ENCODE measurements around the gene HECTD1.

DNA sequence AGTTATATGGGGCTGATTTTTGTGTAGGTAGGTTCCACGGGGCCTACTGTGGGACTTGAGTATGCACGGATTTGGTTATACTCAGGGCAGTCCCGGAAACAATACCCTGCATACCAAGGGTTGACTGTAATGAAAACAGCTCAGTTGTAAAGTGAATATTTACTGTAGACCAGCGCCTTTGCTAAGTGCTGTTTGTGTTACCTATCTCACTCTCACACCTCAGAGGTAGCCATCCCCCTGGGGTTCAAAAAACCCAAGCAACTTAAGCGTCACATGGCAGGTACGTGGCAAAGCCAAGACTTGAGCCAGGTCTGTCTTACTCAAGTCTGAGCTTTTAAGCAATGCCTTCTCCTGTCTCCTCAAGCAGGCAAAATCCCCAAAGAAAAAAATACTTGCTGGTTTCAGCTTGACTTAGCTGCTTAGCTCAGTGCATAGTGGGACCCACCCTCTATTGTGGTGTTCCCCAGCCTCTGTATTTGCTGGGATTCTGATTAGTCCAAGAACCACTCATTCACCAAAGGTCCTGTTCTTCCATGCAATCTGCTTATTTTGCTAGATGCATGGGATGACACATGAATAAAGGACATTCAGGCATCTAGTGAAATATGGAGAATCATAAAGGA, 147.2 kb downstream of the HECTD1 start:
- no peak for TF ChIP-seq SP7 (tag by site-specific recombination; IDR thresholded peaks at IDR 0.05)
- TF ChIP-seq YY1 (tag by site-specific recombination; IDR thresholded peaks at IDR 0.05): no peak
